ENCODE results near the gene OLIG3.

DNA sequence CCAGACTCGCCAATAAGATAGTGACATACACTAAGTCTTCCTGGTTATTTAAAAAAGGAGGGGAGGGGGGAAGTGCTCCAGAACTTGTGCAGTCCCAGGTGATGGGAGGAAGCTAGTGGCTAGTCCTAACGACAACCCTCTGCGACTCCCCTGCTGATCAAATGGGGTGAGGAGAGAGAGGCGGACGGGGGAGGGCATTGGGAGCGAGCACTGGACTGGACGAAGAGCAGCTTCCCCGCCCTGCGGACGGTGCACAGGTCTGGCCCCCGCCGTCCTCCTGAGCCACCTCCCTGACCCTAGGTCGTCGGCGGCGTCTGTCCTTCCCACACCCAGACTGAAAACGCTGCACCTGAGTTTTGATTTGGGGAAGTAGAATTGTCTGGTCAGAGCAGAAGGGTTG lies 2.2 kb upstream of the OLIG3 start:
- TF ChIP-seq EZH2 (IDR thresholded peaks at IDR 0.05; ENCODE audit: borderline replicate concordance, low read depth, low read length, severe bottlenecking): no peak
- TF ChIP-seq, protein P1, sequence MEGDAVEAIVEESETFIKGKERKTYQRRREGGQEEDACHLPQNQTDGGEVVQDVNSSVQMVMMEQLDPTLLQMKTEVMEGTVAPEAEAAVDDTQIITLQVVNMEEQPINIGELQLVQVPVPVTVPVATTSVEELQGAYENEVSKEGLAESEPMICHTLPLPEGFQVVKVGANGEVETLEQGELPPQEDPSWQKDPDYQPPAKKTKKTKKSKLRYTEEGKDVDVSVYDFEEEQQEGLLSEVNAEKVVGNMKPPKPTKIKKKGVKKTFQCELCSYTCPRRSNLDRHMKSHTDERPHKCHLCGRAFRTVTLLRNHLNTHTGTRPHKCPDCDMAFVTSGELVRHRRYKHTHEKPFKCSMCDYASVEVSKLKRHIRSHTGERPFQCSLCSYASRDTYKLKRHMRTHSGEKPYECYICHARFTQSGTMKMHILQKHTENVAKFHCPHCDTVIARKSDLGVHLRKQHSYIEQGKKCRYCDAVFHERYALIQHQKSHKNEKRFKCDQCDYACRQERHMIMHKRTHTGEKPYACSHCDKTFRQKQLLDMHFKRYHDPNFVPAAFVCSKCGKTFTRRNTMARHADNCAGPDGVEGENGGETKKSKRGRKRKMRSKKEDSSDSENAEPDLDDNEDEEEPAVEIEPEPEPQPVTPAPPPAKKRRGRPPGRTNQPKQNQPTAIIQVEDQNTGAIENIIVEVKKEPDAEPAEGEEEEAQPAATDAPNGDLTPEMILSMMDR (IDR thresholded peaks at IDR 0.05; ENCODE audit: borderline replicate concordance, extremely low read depth, low read length, poor library complexity, severe bottlenecking): no peak

All from DND-41 (cell line).